ENCODE results near the gene DNHD1.

- TF ChIP-seq CTCF (IDR thresholded peaks at IDR 0.05; ENCODE audit: low read depth, low read length, poor library complexity, severe bottlenecking) (no peak), EZH2phosphoT487 (IDR thresholded peaks at IDR 0.05; ENCODE audit: borderline replicate concordance, low read length) (no peak)
These were observed 10.1 kb upstream of the DNHD1 start for GRCh38 chr11:6486938-6487337.

Measured in DOHH2 (cell line).